K562 (cell line): ENCODE data around the gene PSAP. TPM values are rescaled to one million over a fixed set of nuclear protein-coding genes. Genes with fewer than 3 reads are reported as not detected.

Experiments
- CCNT2 ChIP-seq: IDR thresholded peaks from 2 replicates; pipeline ENCODE4 v1.6.1; 2011; ENCODE audit warnings: borderline replicate concordance, low read depth, mild to moderate bottlenecking, moderate library complexity, mixed read lengths, low read length; ENCODE audit not compliant: insufficient read length; ENCODE audit errors: extremely low read depth
- ELF4 ChIP-seq: fragments of 450-650 bp; formaldehyde crosslinking; IDR thresholded peaks from 2 replicates; pipeline ENCODE4 v1.4.0; 2022; ENCODE audit warnings: missing genetic modification characterization
- EWSR1 ChIP-seq: fragments of 450-650 bp; IDR thresholded peaks from 2 replicates; pipeline ENCODE4 v1.6.1; 2018; ENCODE audit warnings: borderline replicate concordance, mild to moderate bottlenecking, low read depth, moderate library complexity; ENCODE audit not compliant: partially characterized antibody
- KDM2B ChIP-seq: fragments of 250-450 bp; sonication (Bioruptor Pico); IDR thresholded peaks from 2 replicates; pipeline ENCODE4 v1.8.0; 2021; ENCODE audit warnings: mild to moderate bottlenecking, moderate library complexity
- MBD2 ChIP-seq: sonication (generic); IDR thresholded peaks from 2 replicates; pipeline ENCODE4 v1.6.1; 2016; ENCODE audit warnings: low read depth, borderline replicate concordance
- MEF2A ChIP-seq: IDR thresholded peaks from 2 replicates; pipeline ENCODE4 v1.6.1; 2011; ENCODE audit warnings: low read depth, mild to moderate bottlenecking, low read length, moderate library complexity; ENCODE audit not compliant: control insufficient read depth
- NFE2L1 ChIP-seq: fragments of 450-650 bp; IDR thresholded peaks from 2 replicates; pipeline ENCODE4 v1.6.1; 2016; ENCODE audit warnings: missing genetic modification characterization, low read depth, mild to moderate bottlenecking, missing compliant biosample characterization, moderate library complexity, borderline replicate concordance
- RAD51 ChIP-seq: fragments of 450-650 bp; IDR thresholded peaks from 2 replicates; pipeline ENCODE4 v1.7.1; 2016; ENCODE audit warnings: low read depth, mild to moderate bottlenecking, borderline replicate concordance
- RFX1 ChIP-seq: fragments of 450-650 bp; IDR thresholded peaks from 2 replicates; pipeline ENCODE4 v1.6.1; 2016; ENCODE audit warnings: mild to moderate bottlenecking, moderate library complexity
- RFX7 ChIP-seq: fragments of 250-450 bp; sonication (Bioruptor Pico); IDR thresholded peaks from 2 replicates; pipeline ENCODE4 v1.5.1; 2021; ENCODE audit warnings: mild to moderate bottlenecking
- SIRT6 ChIP-seq: IDR thresholded peaks from one replicate; pipeline ENCODE4 v1.6.1; 2012; ENCODE audit warnings: low read depth, mild to moderate bottlenecking, control low read depth, inconsistent platforms, low read length, moderate library complexity
- ZBTB7A ChIP-seq: IDR thresholded peaks from 2 replicates; pipeline ENCODE4 v1.6.1; 2011; ENCODE audit warnings: low read depth, mild to moderate bottlenecking, low read length, moderate library complexity, borderline replicate concordance; ENCODE audit not compliant: control insufficient read depth
- ZKSCAN8 ChIP-seq: fragments of 200-800 bp; sonication (Bioruptor generic); IDR thresholded peaks from 2 replicates; pipeline ENCODE4 v1.6.1; 2016; ENCODE audit warnings: missing genetic modification characterization, missing compliant biosample characterization
- ZNF561 ChIP-seq: fragments of 450-650 bp; formaldehyde crosslinking; conservative IDR thresholded peaks from 2 replicates; pipeline ENCODE4 v1.4.0; 2020; ENCODE audit warnings: mild to moderate bottlenecking, moderate library complexity
- ZSCAN32 ChIP-seq: fragments of 450-650 bp; formaldehyde crosslinking; IDR thresholded peaks from 2 replicates; pipeline ENCODE4 v1.4.0; 2020; ENCODE audit warnings: mild to moderate bottlenecking, moderate library complexity
- polyA plus RNA-seq, 8 experiments: library from polyadenylated mRNA; depleted of rRNA in 4 of 8; stranded (reverse) in 5 of 8; unstranded in 3 of 8; fragments of >200 nt; fragmentation: Nextera tagmentation in 2 of 8; fragmentation: Illumina TruSeq in 1 of 8; extraction: Ambion mirVana in 2 of 8; extraction: Trizol in 1 of 8; gene quantifications; 2 replicates each; pipeline versions ENCODE4 v1.2.1 to v1.2.3, GENCODE V29; 2011 to 2014; ENCODE audit warnings: inconsistent platforms in 1 of 8, missing spikeins in 1 of 8
- total RNA-seq, 7 experiments: library from RNA; depleted of rRNA in 6 of 7; stranded (reverse); fragments of >200 nt in 6 of 7; fragmentation: Illumina TruSeq in 2 of 7; extraction: Trizol in 2 of 7; gene quantifications; 2 replicates each; pipeline versions ENCODE4 v1.2.1 to v1.2.3, GENCODE V29; 2011 to 2021; ENCODE audit warnings: low replicate concordance in 1 of 7
- TF ChIP-seq, protein P1 (sequence below): fragments of 250-450 bp; sonication (Bioruptor Pico); IDR thresholded peaks from 2 replicates; pipeline ENCODE4 v1.8.0; 2022; ENCODE audit warnings: inconsistent platforms, mild to moderate bottlenecking, moderate library complexity, borderline replicate concordance
- TF ChIP-seq, protein P2 (sequence below): sonication (generic); formaldehyde crosslinking; IDR thresholded peaks from 2 replicates; pipeline ENCODE4 v1.8.1; 2022; ENCODE audit warnings: missing genetic modification reagents
- TF ChIP-seq, protein P3 (sequence below): sonication (generic); formaldehyde crosslinking; IDR thresholded peaks from 2 replicates; pipeline ENCODE4 v1.8.0; 2022; ENCODE audit warnings: missing genetic modification reagents, mild to moderate bottlenecking, moderate library complexity, borderline replicate concordance
- TF ChIP-seq, protein P4 (sequence below), 2 experiments: fragments of 200-800 bp in 1 of 2; sonication (Bioruptor generic) in 1 of 2; sonication (generic) in 1 of 2; formaldehyde crosslinking in 1 of 2; IDR thresholded peaks in 1 of 2; conservative IDR thresholded peaks in 1 of 2; 2 replicates each; pipeline versions ENCODE4 v1.5.0 to v1.6.1; 2016 to 2020; ENCODE audit warnings: missing compliant biosample characterization in 1 of 2, missing genetic modification characterization in 1 of 2, missing genetic modification reagents in 1 of 2
- TF ChIP-seq, protein P5 (sequence below): fragments of 450-650 bp; IDR thresholded peaks from one replicate; pipeline ENCODE4 v1.6.1; 2018; ENCODE audit warnings: mild to moderate bottlenecking, moderate library complexity; ENCODE audit not compliant: partially characterized antibody

PSAP gene
- total and polyA plus RNA-seq, 9 of the 15 experiments (the other 6 are each of a cell fraction or from before 2014, with no cell fraction given): 245 to 700 (median 429) TPM

DNA sequence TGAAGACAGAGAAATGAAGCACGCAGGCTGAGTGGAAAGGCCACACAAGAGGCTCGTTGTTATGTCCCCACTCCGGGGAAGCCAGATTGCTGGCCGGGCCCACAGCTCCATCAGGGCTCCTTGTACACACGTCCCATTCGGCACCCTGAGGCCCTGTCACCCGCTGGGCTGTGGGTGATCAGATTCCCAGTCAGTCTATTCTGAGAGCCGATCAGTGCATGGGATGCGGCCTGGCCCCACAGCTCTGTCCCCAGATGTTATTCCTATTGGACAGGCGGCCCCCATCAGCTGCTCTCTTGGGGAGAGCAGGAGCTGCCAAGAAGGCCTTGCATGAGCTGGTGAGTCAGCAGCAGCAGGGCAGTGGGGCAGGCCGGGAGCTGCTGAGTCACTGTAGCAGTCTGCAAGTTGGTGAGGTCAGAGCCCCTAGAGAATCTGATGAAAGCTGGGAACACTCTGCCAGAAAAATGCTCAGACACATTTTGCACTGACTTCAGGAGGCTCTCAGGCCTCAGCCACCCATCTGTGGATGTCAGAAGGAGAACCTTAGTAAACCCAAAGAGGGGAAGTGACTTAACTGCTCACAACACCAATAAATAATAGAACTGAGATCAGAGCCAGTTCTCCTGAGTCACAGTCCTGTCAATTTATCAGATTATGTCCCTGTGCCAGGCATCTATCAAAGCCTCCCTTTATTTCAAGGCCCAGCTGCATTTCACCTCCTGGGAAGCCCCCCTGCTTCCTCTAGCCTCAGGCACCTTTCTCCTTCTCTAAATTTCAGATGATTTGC, 9.4 kb upstream of the PSAP start (continued):
- TF ChIP-seq, protein P1, sequence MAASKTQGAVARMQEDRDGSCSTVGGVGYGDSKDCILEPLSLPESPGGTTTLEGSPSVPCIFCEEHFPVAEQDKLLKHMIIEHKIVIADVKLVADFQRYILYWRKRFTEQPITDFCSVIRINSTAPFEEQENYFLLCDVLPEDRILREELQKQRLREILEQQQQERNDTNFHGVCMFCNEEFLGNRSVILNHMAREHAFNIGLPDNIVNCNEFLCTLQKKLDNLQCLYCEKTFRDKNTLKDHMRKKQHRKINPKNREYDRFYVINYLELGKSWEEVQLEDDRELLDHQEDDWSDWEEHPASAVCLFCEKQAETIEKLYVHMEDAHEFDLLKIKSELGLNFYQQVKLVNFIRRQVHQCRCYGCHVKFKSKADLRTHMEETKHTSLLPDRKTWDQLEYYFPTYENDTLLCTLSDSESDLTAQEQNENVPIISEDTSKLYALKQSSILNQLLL (CRISPR knock-in tag): no peak
- TF ChIP-seq EWSR1 (no peak), SIRT6 (no peak), MEF2A (no peak; the same call in 1 of the 2 replicates), ZKSCAN8 (peak; percentile 66), CCNT2 (peak; percentile 86), RFX7 (CRISPR knock-in tag) (no peak), ZSCAN32 (no peak), ZBTB7A (peak; percentile 75; the same call in 1 of the 2 replicates), ZNF561 (CRISPR knock-in tag) (no peak), NFE2L1 (peak; percentile 91), MBD2 (peak; percentile 71), KDM2B (CRISPR knock-in tag) (peak; percentile 84; the same call in 1 of the 2 replicates), ELF4 (CRISPR knock-in tag) (peak; percentile 51; the same call in 1 of the 2 replicates), RAD51 (peak; percentile 45; the same call in 1 of the 2 replicates), RFX1 (no peak)
- TF ChIP-seq, protein P2, sequence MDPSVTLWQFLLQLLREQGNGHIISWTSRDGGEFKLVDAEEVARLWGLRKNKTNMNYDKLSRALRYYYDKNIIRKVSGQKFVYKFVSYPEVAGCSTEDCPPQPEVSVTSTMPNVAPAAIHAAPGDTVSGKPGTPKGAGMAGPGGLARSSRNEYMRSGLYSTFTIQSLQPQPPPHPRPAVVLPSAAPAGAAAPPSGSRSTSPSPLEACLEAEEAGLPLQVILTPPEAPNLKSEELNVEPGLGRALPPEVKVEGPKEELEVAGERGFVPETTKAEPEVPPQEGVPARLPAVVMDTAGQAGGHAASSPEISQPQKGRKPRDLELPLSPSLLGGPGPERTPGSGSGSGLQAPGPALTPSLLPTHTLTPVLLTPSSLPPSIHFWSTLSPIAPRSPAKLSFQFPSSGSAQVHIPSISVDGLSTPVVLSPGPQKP (CRISPR knock-in tag): no peak
- TF ChIP-seq, protein P3, sequence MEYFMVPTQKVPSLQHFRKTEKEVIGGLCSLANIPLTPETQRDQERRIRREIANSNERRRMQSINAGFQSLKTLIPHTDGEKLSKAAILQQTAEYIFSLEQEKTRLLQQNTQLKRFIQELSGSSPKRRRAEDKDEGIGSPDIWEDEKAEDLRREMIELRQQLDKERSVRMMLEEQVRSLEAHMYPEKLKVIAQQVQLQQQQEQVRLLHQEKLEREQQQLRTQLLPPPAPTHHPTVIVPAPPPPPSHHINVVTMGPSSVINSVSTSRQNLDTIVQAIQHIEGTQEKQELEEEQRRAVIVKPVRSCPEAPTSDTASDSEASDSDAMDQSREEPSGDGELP (CRISPR knock-in tag): peak; percentile 99
- TF ChIP-seq, protein P4, sequence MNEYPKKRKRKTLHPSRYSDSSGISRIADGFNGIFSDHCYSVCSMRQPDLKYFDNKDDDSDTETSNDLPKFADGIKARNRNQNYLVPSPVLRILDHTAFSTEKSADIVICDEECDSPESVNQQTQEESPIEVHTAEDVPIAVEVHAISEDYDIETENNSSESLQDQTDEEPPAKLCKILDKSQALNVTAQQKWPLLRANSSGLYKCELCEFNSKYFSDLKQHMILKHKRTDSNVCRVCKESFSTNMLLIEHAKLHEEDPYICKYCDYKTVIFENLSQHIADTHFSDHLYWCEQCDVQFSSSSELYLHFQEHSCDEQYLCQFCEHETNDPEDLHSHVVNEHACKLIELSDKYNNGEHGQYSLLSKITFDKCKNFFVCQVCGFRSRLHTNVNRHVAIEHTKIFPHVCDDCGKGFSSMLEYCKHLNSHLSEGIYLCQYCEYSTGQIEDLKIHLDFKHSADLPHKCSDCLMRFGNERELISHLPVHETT (CRISPR knock-in tag; conservative IDR thresholded peaks at IDR 0.05 in 1 of 2, IDR thresholded peaks at IDR 0.05 in 1 of 2): peak in 1 of 2 experiments; percentile 82; a peak in 2 of 4 replicates
- TF ChIP-seq, protein P5, sequence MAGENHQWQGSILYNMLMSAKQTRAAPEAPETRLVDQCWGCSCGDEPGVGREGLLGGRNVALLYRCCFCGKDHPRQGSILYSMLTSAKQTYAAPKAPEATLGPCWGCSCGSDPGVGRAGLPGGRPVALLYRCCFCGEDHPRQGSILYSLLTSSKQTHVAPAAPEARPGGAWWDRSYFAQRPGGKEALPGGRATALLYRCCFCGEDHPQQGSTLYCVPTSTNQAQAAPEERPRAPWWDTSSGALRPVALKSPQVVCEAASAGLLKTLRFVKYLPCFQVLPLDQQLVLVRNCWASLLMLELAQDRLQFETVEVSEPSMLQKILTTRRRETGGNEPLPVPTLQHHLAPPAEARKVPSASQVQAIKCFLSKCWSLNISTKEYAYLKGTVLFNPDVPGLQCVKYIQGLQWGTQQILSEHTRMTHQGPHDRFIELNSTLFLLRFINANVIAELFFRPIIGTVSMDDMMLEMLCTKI: no peak
